ENCODE data around the gene FAM53A. TPM values are rescaled to one million over a fixed set of nuclear protein-coding genes. Genes with fewer than 3 reads are reported as not detected.
"Not testable (repeated sequence)": the region's sequence is repeated elsewhere in the genome, so short reads cannot be mapped to it uniquely, and the experiment has no call there.

The FAM53A gene
- total RNA-seq, 1 donor from 2014 or later = 2.2 TPM

DNA sequence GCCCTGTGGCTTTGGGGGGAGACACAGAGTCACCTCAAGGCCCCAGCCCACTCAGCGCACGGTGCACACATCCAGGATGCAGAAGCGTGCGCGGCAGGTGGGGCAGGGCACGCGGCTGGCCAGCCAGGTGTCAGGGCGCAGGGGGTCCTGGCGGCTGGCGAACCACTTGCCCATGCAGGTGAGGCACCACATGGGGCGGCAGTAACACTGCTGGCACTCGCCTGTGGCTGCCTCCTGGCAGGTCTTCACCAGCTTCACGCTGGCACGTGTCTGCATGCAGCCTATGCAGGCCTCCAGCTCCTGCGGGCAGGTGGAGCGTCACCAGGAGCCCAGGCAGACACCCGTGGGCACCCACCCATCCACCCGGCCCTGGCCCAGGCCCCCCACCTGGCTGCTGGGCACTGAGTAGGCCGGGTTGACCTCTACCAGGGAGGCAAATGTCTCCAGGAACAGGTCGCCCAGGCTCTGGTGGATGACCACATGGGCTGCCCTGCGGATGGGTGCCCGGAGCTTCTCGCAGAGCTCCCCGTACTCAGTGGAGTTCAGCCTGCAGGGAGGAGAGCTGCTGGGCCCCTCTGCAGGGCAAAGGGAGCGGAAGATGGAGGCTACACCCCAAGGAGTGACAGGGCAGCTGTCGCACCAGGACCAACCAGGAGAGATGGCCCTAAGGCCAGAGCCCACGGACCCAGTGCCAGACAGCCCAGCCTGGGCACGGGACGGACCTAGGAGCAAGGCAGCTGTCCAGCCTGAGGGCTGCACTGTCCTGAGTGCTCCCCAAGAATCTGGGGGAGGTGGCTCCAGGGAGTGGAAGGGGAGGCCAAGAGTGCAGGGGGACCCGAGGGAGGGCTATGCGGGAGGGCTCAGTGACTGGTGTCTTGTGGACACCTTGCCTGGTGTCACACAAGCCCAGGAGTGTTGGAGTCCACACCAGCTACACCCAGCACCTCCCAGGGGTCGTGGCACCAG is 33.3 kb upstream of the FAM53A start:
- no peak for DNase-seq (ENCODE audit: low spot score)
- ATAC-seq = no peak

DNA sequence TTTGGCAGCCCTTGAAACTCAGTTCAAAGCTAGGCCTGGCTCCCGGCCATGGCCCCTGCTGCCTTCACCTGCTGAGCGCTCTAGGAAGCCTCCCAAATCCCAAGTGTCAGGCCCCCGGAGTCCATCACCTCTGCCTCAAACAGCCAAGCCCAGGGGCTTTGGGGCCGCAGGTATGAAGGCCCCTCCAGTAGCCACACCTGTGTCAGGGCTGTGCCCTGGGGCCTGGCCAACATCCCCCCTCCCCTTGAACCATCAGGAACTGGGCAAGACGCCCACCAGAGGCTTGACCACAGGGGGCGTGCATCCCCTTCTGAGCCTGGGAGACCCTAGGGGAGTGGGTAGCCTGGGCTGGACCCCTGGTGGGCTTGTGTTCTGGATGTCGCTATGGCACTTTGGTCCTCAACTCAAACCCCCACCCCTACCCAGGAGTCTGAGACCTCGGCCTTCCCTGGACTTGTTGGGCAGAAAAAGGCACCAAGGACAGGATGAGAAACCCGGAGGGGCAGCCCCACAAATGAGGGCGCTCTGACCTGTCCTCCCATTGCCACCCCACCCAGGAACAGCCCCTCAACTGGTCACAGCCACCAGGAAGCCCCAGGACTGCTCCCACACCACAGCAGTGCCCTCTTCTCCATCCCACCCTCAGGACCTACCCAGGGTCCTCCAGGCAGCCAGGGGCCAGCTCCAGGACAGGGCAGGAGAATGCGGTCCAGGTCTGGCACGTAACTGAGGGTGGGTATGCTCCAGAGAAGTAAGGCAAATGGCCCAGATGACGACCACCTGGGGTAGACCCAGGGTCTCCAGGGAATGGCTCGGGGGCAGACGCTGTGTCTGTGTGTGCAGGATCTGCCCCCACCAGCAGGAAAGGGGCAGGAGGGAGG is 32.2 kb upstream of the FAM53A start:
- ATAC-seq = no peak
- DNase-seq (ENCODE audit: low spot score) = no peak

GRCh38 chr4:1715002-1715758 is 31.1 kb upstream of the FAM53A start:
- no peak for DNase-seq (ENCODE audit: low spot score)

DNA sequence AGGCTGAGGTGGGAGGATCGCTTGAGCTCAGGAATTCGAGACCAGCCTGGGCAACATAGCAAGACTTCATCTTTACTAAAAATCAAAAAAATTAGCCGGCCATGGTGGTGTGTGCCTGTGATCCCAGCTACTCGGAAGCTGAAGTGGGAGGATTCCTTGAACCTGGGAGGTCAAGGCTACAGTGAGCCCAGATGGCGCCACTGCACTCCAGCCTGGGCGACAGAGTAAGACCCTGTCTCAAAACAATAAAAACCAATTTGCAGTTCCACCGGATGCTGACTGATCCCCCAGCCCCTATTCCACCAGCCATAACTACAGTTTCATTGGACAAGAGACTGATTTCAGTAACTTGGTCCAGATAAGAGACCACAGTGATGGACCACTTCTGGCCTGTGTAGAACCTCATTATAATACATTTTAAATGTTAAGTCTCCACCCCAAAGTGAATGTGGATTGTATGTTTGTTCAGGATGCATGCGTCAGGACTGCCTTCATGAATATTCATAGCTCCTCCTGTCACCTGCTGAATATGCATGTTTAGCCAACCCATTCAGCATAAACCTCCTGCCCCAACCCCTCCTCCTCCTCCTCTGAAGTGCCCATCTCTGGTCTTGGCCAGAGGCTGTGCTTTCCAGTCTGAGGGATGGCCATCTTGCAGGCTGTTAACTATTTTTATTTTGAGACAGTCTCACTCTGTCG is 30.3 kb upstream of the FAM53A start:
- ATAC-seq = no peak
- DNase-seq (ENCODE audit: low spot score) = no peak

More at GRCh38 chr4:1715002-1715758, 31.1 kb upstream of the FAM53A start:
- ATAC-seq = no peak

DNA sequence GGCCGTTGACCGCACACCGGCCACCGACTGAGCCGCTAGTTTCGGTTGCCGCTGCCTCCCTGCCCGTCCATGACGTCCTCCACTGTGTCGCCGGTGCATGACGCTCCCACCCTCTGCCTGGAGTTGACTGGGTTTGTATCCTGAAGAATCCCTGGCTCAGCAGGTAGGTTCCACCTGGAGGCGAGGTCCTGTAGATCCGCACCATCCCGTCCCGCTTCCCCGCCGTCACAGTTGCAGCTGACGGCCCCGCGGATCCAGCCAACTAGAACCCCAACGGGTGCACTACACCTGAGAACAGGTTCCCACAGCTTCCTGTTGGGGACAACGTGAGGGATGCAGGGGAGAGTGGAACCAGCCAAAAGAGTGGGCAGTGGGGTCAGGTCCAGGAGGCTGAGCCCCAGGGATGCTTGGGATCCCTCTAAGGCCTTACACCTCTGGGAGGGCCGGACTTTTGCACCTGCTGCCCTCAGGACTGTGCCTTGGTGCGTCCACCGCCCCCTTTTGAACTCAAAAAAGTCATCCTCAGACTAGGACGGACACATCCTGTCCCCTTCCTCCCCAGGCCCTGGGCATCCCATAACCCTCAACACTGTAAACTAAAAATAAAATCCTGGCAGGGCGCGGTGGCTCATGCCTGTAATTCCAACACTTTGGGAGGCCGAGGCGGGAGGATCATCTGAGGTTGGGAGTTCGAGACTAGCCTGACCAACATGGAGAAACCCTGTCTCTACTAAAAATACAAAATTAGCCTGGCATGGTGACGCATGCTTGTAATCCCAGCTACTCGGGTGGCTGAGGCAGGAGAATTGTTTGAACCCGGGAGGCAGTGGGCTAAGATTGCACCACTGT is 29.1 kb upstream of the FAM53A start:
- no peak for DNase-seq (ENCODE audit: low spot score)
- no peak for ATAC-seq

DNA sequence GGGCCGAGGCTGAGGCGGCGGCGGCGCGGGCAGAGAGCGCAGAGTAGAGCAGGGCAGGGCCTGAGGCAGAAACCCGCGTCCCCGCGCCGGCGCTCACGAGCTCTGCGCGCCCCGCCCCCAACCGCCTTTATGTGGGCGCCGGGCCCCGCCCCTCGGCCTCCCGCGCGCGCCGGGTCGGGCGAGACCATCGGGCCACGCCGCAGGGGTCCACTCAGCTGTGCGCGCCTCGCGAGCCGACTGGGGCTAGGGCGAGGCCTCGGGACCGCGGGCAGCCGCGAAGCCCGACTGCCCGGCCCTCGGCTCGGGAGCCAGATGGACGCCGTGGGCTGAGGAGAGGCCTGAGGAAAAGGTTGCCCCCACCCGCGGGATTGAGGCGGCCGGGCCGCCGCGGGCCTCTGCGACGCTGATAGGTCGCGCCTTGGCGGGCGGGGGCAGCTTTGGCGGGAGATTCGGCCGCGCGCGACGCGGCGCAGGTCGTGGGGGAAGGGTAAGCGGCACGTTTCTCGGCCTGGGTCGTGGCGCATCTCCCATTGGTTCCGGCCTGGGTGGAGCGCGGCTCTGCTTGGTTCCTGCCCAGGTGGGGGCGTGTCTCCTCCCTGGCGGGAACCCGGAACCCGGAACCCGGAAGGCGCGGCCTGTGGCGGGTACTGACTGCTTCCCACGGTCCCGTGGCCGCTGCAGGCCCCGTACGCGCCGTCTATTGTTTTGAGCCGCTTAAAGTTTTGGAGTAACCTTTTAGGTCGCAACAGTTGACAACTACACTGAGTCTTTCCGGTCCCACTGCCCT is 28.3 kb upstream of the FAM53A start, which contains the start of gene SLBP:
Gene SLBP, minus strand, starts transcription at position 104 of the 787 bp plus-strand sequence. CDS start 131 bp downstream, outside the sequence.
- ATAC-seq (peak; percentile 87), DNase-seq (ENCODE audit: low spot score) (peak; percentile 99)

DNA sequence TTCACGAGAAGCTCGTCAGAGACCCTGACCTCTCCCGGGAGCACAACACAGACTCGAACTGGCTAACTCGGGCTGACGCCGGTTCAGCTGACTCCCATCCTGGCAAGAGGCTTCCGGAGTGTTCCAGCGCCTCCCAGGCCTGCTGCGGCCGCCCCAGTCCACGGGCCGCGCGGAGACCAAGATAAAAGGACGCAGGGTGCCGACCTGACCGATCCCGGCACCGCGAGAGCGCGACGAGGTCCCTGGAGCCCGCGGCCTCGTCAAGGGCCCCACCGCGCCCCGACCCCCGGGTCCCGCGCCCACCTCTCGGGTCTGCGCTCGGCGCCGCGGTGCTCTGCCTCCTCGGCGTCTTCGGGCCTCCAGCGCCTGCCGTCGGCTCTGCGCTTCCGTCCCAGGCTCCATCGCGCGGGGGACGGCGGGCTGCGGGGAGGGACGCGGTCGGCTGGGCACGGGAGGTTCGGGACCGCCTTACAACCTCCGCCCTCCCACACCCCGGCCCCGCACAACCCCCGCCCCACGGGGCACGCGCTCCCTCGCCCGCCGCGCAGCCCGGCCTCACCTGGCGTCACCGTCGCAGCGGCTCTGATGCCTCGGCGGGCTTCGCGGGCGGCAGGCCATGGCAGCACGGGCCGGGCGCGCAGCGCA is 27.6 kb upstream of the FAM53A start:
- DNase-seq (ENCODE audit: low spot score) (peak; percentile 70), ATAC-seq (peak; percentile 51)

DNA sequence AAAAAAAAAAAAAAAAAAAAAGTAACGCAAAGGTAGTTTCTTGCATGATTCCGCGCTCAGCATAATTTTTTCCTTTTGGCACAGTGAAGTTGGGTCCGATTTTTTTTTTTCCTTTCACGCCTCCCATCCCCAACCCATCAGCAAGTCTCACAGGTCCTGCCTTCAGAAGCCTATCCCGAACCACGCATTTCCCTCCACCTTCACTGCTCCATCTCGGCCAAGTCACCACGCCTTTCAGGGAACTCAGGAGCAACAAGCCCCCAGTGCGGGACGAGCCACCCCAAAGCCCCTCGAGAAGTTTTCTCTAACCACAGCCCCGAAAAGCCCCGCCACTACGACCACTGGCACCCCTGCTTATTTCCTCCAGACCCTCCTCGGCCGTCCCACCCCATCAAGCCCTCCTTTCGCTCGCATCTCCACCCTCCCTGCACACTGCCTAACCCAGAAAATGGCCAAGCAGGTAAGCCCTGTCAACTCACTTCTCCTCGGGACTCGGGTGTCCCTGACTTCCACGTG is 27.0 kb upstream of the FAM53A start:
- DNase-seq (ENCODE audit: low spot score) (no peak), ATAC-seq (no peak)

GRCh38 chr4:1708581-1708980 is 24.5 kb upstream of the FAM53A start:
- no peak for DNase-seq (ENCODE audit: low spot score)
- ATAC-seq = no peak

DNA sequence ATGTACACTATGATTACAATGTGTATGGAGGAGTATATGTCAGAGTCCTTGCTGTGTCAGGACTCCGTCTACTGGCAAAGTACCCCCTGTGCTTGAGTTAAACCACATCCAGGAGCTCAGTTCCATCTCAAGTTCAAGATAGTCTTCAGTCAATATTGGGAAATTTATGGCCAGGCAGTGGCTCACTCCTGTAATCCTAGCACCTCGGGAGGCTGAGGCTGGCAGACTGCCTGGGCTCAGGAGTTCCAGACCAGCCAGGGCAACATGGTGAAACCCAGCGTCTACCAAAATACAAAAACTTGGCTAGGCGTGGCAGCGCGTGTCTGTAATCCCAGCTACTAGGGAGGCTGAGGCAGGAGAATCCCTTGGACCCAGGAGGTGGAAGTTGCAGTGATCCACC is 22.2 kb upstream of the FAM53A start:
- DNase-seq (ENCODE audit: low spot score) (no peak), ATAC-seq (no peak)

DNA sequence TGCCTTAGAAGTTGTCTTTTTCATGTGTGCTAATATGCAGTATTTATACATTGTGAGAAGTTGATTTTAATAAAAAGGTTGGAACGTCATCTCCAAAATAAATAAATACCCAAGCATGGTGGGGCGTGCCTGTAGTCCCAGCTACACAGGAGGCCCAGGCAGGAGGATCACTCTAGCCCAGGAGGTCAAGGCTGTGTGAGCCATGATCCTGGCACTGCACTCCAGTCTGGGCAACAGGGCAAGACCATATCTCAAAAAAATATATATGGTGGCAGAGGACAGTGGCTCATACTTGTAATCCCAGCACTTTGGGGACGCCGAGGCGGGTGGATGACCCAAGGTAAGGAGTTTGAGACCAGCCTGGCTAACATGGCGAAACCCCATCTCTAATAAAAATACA is 21.6 kb upstream of the FAM53A start:
- ATAC-seq (no peak), DNase-seq (ENCODE audit: low spot score) (no peak)

DNA sequence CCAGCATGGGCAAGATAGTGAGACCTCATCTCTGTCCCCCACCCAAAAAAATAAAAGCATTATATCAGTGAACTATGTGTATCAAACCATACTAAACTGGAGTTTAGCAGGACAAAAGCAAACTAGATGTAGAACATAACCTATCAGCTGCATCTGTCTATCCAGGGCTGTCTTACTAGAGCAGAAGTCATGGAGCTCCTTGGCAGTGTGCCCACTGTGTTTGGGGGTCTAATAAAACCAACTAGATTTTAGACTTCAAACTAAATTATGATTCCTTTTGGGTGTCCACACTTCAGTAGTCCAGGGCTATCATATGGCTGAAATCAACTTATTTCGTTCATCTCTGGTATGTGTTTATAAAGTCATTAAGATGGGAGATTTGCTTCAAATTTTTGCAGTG is 19.8 kb upstream of the FAM53A start:
- DNase-seq (ENCODE audit: low spot score) (no peak), ATAC-seq (no peak)

DNA sequence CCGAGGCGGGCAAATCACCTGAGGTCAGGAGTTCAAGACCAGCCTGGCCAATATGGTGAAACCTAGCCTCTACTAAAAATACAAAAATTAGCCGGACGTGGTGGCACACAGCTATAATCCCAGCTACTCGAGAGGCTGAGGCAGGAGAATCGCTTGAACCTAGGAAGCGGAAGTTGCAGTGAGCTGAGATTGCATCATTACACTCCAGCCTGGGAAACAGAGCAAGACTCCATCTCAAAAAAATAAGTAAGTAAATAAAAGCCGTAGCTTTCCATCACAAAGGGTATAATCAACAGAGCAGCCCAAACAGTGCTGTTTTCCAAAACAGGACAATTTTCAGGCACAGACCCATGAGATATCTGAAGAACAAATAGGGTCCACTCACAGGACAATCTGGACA is 17.6 kb upstream of the FAM53A start:
- ATAC-seq = not testable (repeated sequence)

GRCh38 chr4:1695913-1696312 is 11.8 kb upstream of the FAM53A start:
- ATAC-seq (no peak), DNase-seq (ENCODE audit: low spot score) (no peak)

More for the DNA sequence above, 17.6 kb upstream of the FAM53A start:
- DNase-seq (ENCODE audit: low spot score) = not testable (repeated sequence)

- ATAC-seq (peak; percentile 99), DNase-seq (ENCODE audit: low spot score) (peak; percentile 79)
These were observed 9.2 kb upstream of the FAM53A start for GRCh38 chr4:1693131-1693896.

- no peak for DNase-seq (ENCODE audit: low spot score)
- no peak for ATAC-seq
These were observed 7.7 kb upstream of the FAM53A start for GRCh38 chr4:1691737-1692373.
